ENCODE measurements around the gene DDX51.

GRCh38 chr12:132150780-132151144 is 6.6 kb upstream of the DDX51 start:
- no peak for TF ChIP-seq CTCF (conservative IDR thresholded peaks at IDR 0.05)
- TF ChIP-seq EZH2 (IDR thresholded peaks at IDR 0.05; ENCODE audit: low read depth): no peak

All from PC-9 (cell line).